Uterus (tissue), 4 donors: ENCODE data around the gene MYOZ2. TPM values are rescaled to one million over a fixed set of nuclear protein-coding genes. Genes with fewer than 3 reads are reported as not detected.
A peak's percentile ranks its signal among the peaks of the same experiment; 100 is the strongest.

Experiments used
- DNase-seq, 2 donors: peaks; one replicate each; pipeline ENCODE4 v3.0.0-alpha.2; 2019 to 2020
- H3K27ac ChIP-seq, 2 donors: fragments of 200-600 bp; sonication (generic); 1 replicate in 1 of 2; 2 replicates in 1 of 2; pipeline ENCODE4 v1.5.1; 2016 to 2018
- H3K27me3 ChIP-seq, 2 donors: fragments of 200-600 bp; sonication (generic); one replicate each; pipeline ENCODE4 v1.5.1; 2018 to 2019; ENCODE audit warnings: control low read depth in 1 of 2
- H3K36me3 ChIP-seq, 2 donors: fragments of 200-600 bp; sonication (generic); one replicate each; pipeline ENCODE4 v1.5.1; 2019; ENCODE audit warnings: control low read depth in 1 of 2
- H3K4me1 ChIP-seq, 2 donors: fragments of 200-600 bp; sonication (generic); one replicate each; pipeline ENCODE4 v1.5.1; 2018 to 2019; ENCODE audit warnings: control low read depth in 1 of 2
- H3K4me3 ChIP-seq, 2 donors: fragments of 200-600 bp; sonication (generic); 1 replicate in 1 of 2; 2 replicates in 1 of 2; pipeline ENCODE4 v1.5.1; 2018 to 2019; ENCODE audit warnings: mild to moderate bottlenecking in 1 of 2
- H3K9me3 ChIP-seq, 2 donors: fragments of 200-600 bp; sonication (generic); one replicate each; pipeline ENCODE4 v1.5.1; 2019; ENCODE audit warnings: control low read depth in 1 of 2
- CTCF ChIP-seq, 4 experiments: fragments of 200-600 bp in 2 of 4; fragments of 450-650 bp in 2 of 4; sonication (generic) in 2 of 4; IDR thresholded peaks; one replicate each; pipeline ENCODE4 v1.5.1; 2016 to 2019; ENCODE audit warnings: antibody characterized with exemption in 4 of 4, mild to moderate bottlenecking in 2 of 4, moderate library complexity in 1 of 4
- POLR2A ChIP-seq, 2 donors: fragments of 450-650 bp; IDR thresholded peaks; one replicate each; pipeline ENCODE4 v1.6.1; 2016; ENCODE audit warnings: antibody characterized with exemption in 2 of 2, mild to moderate bottlenecking in 1 of 2, moderate library complexity in 1 of 2
- intact Hi-C: fragments of 100-400 bp; cut with DNase I; formaldehyde crosslinking; loops from one replicate; pipeline ENCODE4 v1.15.1; 2023; ENCODE audit warnings: low total_unique reads
- total RNA-seq, 4 donors: library from RNA; depleted of rRNA in 3 of 4; stranded (reverse); fragments of >200 nt in 3 of 4; gene quantifications; one replicate each; pipeline versions ENCODE4 v1.1.0 to v1.2.4, GENCODE V29; 2014 to 2023
- donor health status: DM: yes; HTN: yes; CAD: no.

MYOZ2 gene
- total RNA-seq, 4 donors from 2014 or later, result 0.62 to 1.8 (median 1.5) TPM; not detected in 1

DNA sequence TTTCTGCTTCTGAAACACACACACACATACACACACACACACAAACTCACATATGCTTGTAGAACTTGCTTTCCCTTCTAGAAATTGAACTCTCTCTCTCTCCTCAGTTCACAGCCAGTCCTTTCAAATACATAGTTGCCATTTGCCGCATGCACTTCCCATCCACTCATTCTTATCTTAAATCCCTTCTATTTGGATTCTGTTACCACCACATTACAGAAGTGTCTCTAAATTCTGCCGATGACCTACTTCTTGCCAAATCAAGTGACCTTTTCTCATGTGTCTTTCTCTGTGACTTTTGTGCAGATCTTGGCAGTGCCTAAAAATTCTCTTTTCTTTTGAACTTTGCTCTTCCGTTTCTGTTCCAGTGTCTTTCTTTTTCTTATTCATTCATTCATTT, 7.5 kb upstream of the MYOZ2 start:
- Histone ChIP-seq H3K27ac (no peak overlapping the region), H3K27me3 (no peaks in the 10 kb centered on the region), H3K4me1 (no peaks in the 10 kb centered on the region), H3K36me3 (no peaks in the 10 kb centered on the region), H3K9me3 (no peaks in the 10 kb centered on the region), H3K4me3 (no peak overlapping the region)
- DNase-seq, result no peak
- no peak for TF ChIP-seq POLR2A (IDR thresholded peaks at IDR 0.05)
- TF ChIP-seq CTCF (IDR thresholded peaks at IDR 0.05), result no peak
- intact Hi-C loops, result no loop called here

- no peaks in the 10 kb centered on the region for H3K4me1 ChIP-seq
- no peaks in the 10 kb centered on the region for H3K27me3 ChIP-seq
- no peaks in the 10 kb centered on the region for H3K36me3 ChIP-seq
- no peaks in the 10 kb centered on the region for H3K9me3 ChIP-seq
- no peak for TF ChIP-seq CTCF (IDR thresholded peaks at IDR 0.05)
- no peak for TF ChIP-seq POLR2A (IDR thresholded peaks at IDR 0.05)
- DNase-seq, result no peak
- no peak overlapping the region for H3K27ac ChIP-seq
- no peak overlapping the region for H3K4me3 ChIP-seq
- intact Hi-C loops, result no loop called here
Observed at GRCh38 chr4:119130365-119131065, 5.1 kb upstream of the MYOZ2 start.

DNA sequence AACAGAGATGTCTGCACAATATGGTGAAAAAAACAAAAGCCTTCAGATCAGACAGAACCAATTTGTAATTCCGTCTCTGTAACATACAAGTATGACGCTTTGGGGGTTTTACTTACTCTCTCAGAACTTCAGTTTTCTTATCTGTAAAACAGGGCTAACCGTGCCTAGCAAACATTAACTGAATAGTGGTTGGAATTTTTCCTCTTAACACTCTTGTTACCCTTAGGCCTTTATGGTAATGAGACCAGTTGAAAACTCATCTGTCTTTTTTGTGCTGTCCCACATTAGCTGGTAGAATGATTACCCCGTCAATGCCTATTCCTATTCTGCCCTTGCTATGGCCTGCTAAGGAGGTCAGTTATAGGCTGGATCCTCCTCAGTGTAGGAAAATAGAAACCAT, 4.5 kb upstream of the MYOZ2 start:
- H3K36me3 ChIP-seq, result no peaks in the 10 kb centered on the region
- H3K9me3 ChIP-seq, result no peaks in the 10 kb centered on the region
- no peaks in the 10 kb centered on the region for H3K27me3 ChIP-seq
- no peak for DNase-seq
- H3K4me3 ChIP-seq, result no peak overlapping the region
- TF ChIP-seq POLR2A (IDR thresholded peaks at IDR 0.05), result no peak
- no peak for TF ChIP-seq CTCF (IDR thresholded peaks at IDR 0.05)
- H3K4me1 ChIP-seq, result no peaks in the 10 kb centered on the region
- no peak overlapping the region for H3K27ac ChIP-seq
- intact Hi-C loops, result no loop called here

DNA sequence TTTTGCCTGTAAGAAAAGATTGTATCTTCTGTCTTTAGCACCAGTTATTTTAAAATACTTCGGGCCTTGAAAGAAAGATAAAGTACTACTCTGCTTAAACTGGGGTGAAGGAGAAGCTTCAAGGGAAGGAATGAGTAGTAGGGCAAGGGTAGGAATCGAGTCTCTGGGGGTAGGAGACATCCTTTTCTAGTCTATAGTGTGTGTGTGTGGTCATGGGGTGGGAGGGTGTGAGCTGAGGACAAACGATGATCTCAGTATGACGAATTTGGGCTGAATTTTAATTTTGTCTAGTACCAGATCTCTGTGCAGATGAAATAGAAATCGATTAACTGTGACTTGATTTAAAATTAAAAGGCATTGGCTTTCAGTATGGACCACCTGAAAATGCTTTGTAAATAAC, 3.3 kb upstream of the MYOZ2 start:
- Histone ChIP-seq H3K9me3 (no peaks in the 10 kb centered on the region), H3K27me3 (no peaks in the 10 kb centered on the region), H3K27ac (no peak overlapping the region), H3K4me1 (no peaks in the 10 kb centered on the region), H3K4me3 (no peak overlapping the region), H3K36me3 (no peaks in the 10 kb centered on the region)
- TF ChIP-seq POLR2A (IDR thresholded peaks at IDR 0.05) (no peak), CTCF (IDR thresholded peaks at IDR 0.05) (no peak)
- intact Hi-C loops, result no loop called here
- DNase-seq, result no peak

- TF ChIP-seq CTCF (IDR thresholded peaks at IDR 0.05), result no peak
- Histone ChIP-seq H3K9me3 (no peaks in the 10 kb centered on the region), H3K27me3 (no peaks in the 10 kb centered on the region), H3K36me3 (no peaks in the 10 kb centered on the region), H3K27ac (peak overlapping the region; percentile 8 to 43), H3K4me1 (no peaks in the 10 kb centered on the region), H3K4me3 (no peak overlapping the region)
- no peak for DNase-seq
- intact Hi-C loops, result no loop called here
Observed at GRCh38 chr4:119136546-119136945, 914 bp downstream of the MYOZ2 start.
